ENCODE results near the gene RREB1. TPM values are rescaled to one million over a fixed set of nuclear protein-coding genes. Genes with fewer than 3 reads are reported as not detected.

The RREB1 gene
- total RNA-seq (2014; rRNA removed; shearing (Covaris generic)) (9.4 and 12.4 TPM in 2 replicates), polyA plus RNA-seq (2016; fragmentation: Nextera tagmentation; extraction: Ambion mirVana) (6.4 and 7.5 TPM in 2 replicates)

GRCh38 chr6:7107578-7108195 is at the start of gene RREB1:
Gene RREB1 (plus strand): TSS chr6:7107961. CDS start chr6:7181912, 73,951 bp downstream.
- no peak for TF ChIP-seq EZH2 (IDR thresholded peaks at IDR 0.05; ENCODE audit: insufficient read depth, poor library complexity, severe bottlenecking)
- TF ChIP-seq EZH2phosphoT487 (IDR thresholded peaks at IDR 0.05; ENCODE audit: insufficient read depth, low read depth) = no peak
- 1% methylated on average over 32 to 56 of the region's 59 CpGs for WGBS, 2 experiments (ENCODE audit: low coverage in 1 of 2, low lambda C conversion rate in 2 of 2, missing lambda C conversion rate in 2 of 2)
- H3K9me3 ChIP-seq (ENCODE audit: low read depth) = no peaks in the 10 kb centered on the region
- in situ Hi-C loops (cut with MboI) = loop anchor here (10.0 kb wide), 1 partner anchor 137 kb away; no protein-coding TSS in a partner anchor
- no peaks in the 10 kb centered on the region for H3K36me3 ChIP-seq (ENCODE audit: low read depth)
- H3K4me2 ChIP-seq (ENCODE audit: unreplicated experiment) = peak within 1 kb of the TSS; percentile 74
- peaks cover 6% of the 10 kb centered on the region; the same call in 1 of the 2 replicates for H4K20me1 ChIP-seq (ENCODE audit: insufficient read depth)
- peaks cover 37% of the 10 kb centered on the region for H3K79me2 ChIP-seq (ENCODE audit: insufficient read depth)
- peak within 1 kb of the TSS; percentile 90 for H2AFZ ChIP-seq
- peak within 1 kb of the TSS; percentile 91 for H3K9ac ChIP-seq
- H3K27ac ChIP-seq = peak within 1 kb of the TSS; percentile 81
- no peaks in the 10 kb centered on the region for H3K27me3 ChIP-seq (replicated peaks; ENCODE audit: insufficient read depth)
- H3K4me1 ChIP-seq (ENCODE audit: insufficient read depth) = peaks cover 30% of the 10 kb centered on the region
- H3K4me3 ChIP-seq = peak within 1 kb of the TSS; percentile 92
- peak; percentile 87 for DNase-seq
- peaks cover 6% of the 10 kb centered on the region for H3F3A ChIP-seq (ENCODE audit: insufficient read depth)
- no peaks in the 10 kb centered on the region for H3K9me2 ChIP-seq (ENCODE audit: insufficient read depth)

- in situ Hi-C loops (cut with MboI) = no loop called here
- TF ChIP-seq EZH2phosphoT487 (IDR thresholded peaks at IDR 0.05; ENCODE audit: insufficient read depth, low read depth) (no peak), EZH2 (IDR thresholded peaks at IDR 0.05; ENCODE audit: insufficient read depth, poor library complexity, severe bottlenecking) (no peak)
- no peaks in the 10 kb centered on the region for H3K9me2 ChIP-seq (ENCODE audit: insufficient read depth)
Observed at GRCh38 chr6:7058250-7058923, 49.4 kb upstream of the RREB1 start.

GRCh38 chr6:7060769-7061516 is 46.8 kb upstream of the RREB1 start:
- no peak overlapping the region for H3K4me3 ChIP-seq
- TF ChIP-seq EZH2phosphoT487 (IDR thresholded peaks at IDR 0.05; ENCODE audit: insufficient read depth, low read depth) = no peak
- TF ChIP-seq EZH2 (IDR thresholded peaks at IDR 0.05; ENCODE audit: insufficient read depth, poor library complexity, severe bottlenecking) = no peak
- no peak overlapping the region for H3K4me2 ChIP-seq (ENCODE audit: unreplicated experiment)
- H3K27me3 ChIP-seq (replicated peaks; ENCODE audit: insufficient read depth) = no peaks in the 10 kb centered on the region
- no peaks in the 10 kb centered on the region for H4K20me1 ChIP-seq (ENCODE audit: insufficient read depth)
- no peak overlapping the region for H3K9ac ChIP-seq
- H3K79me2 ChIP-seq (ENCODE audit: insufficient read depth) = no peaks in the 10 kb centered on the region
- H3K4me1 ChIP-seq (ENCODE audit: insufficient read depth) = peaks cover 11% of the 10 kb centered on the region
- 81% methylated on average over 6 of the region's 6 CpGs for WGBS, 2 experiments (ENCODE audit: low coverage in 1 of 2, low lambda C conversion rate in 2 of 2, missing lambda C conversion rate in 2 of 2)
- no peak overlapping the region for H2AFZ ChIP-seq
- no peak overlapping the region for H3K27ac ChIP-seq
- no peaks in the 10 kb centered on the region for H3K9me3 ChIP-seq (ENCODE audit: low read depth)
- H3K36me3 ChIP-seq (ENCODE audit: low read depth) = no peaks in the 10 kb centered on the region
- 0 out of 2 replicates have a peak, but pooled peaks cover 7% of the 10 kb centered on the region for H3F3A ChIP-seq (ENCODE audit: insufficient read depth)
- in situ Hi-C loops (cut with MboI) = no loop called here
- no peaks in the 10 kb centered on the region for H3K9me2 ChIP-seq (ENCODE audit: insufficient read depth)
- no peak for DNase-seq

More at GRCh38 chr6:7058250-7058923, 49.4 kb upstream of the RREB1 start:
- Histone ChIP-seq H3K79me2 (ENCODE audit: insufficient read depth) (no peaks in the 10 kb centered on the region), H3K27ac (peak overlapping the region; percentile 65), H4K20me1 (ENCODE audit: insufficient read depth) (no peaks in the 10 kb centered on the region), H3F3A (ENCODE audit: insufficient read depth) (0 out of 2 replicates have a peak, but pooled peaks cover 7% of the 10 kb centered on the region), H3K4me1 (ENCODE audit: insufficient read depth) (peaks cover 11% of the 10 kb centered on the region), H3K4me2 (ENCODE audit: unreplicated experiment) (peak overlapping the region; percentile 75), H3K27me3 (replicated peaks; ENCODE audit: insufficient read depth) (no peaks in the 10 kb centered on the region), H3K9me3 (ENCODE audit: low read depth) (no peaks in the 10 kb centered on the region), H3K36me3 (ENCODE audit: low read depth) (no peaks in the 10 kb centered on the region), H3K4me3 (no peak overlapping the region), H3K9ac (peak overlapping the region; percentile 15; the same call in 1 of the 2 replicates), H2AFZ (peak overlapping the region; percentile 41; the same call in 1 of the 2 replicates)
- 38 to 48% methylated on average over 4 of the region's 4 CpGs for WGBS, 2 experiments (ENCODE audit: low coverage in 1 of 2, low lambda C conversion rate in 2 of 2, missing lambda C conversion rate in 2 of 2)
- DNase-seq = peak; percentile 95
